IPS-15b (cell line): ENCODE data around the gene TJP1.
"Not testable (repeated sequence)": the region's sequence is repeated elsewhere in the genome, so short reads cannot be mapped to it uniquely, and the experiment has no call there.

Source experiments
- H3K27me3 ChIP-seq: one replicate; pipeline ENCODE4 v1.6.1; 2013; ENCODE audit warnings: low read length; ENCODE audit not compliant: control insufficient read depth, insufficient read depth
- H3K36me3 ChIP-seq: one replicate; pipeline ENCODE4 v1.6.1; 2013; ENCODE audit warnings: low read length; ENCODE audit not compliant: control insufficient read depth, insufficient read depth
- H3K4me1 ChIP-seq: one replicate; pipeline ENCODE4 v1.6.1; 2013; ENCODE audit warnings: mild to moderate bottlenecking, low read length; ENCODE audit not compliant: control insufficient read depth, insufficient read depth
- H3K4me3 ChIP-seq: one replicate; pipeline ENCODE4 v1.5.1; 2013; ENCODE audit warnings: low read depth, low read length
- H3K9ac ChIP-seq: one replicate; pipeline ENCODE4 v1.6.1; 2013; ENCODE audit warnings: low read depth, mild to moderate bottlenecking, low read length
- H3K9me3 ChIP-seq: one replicate; pipeline ENCODE4 v1.6.1; 2013; ENCODE audit warnings: mild to moderate bottlenecking, low read length; ENCODE audit not compliant: control insufficient read depth, insufficient read depth

TJP1 gene

GRCh38 chr15:29788433-29789034 lies 33.7 kb downstream of the TJP1 start:
- Histone ChIP-seq H3K27me3 (no peaks in the 10 kb centered on the region), H3K4me3 (no peak overlapping the region), H3K4me1 (no peaks in the 10 kb centered on the region)

GRCh38 chr15:29787767-29788166 lies 34.5 kb downstream of the TJP1 start:
- Histone ChIP-seq H3K4me3 (no peak overlapping the region), H3K9me3 (no peaks in the 10 kb centered on the region), H3K27me3 (no peaks in the 10 kb centered on the region), H3K4me1 (no peaks in the 10 kb centered on the region), H3K9ac (no peak overlapping the region), H3K36me3 (no peaks in the 10 kb centered on the region)

More at GRCh38 chr15:29788433-29789034, 33.7 kb downstream of the TJP1 start:
- Histone ChIP-seq H3K9me3 (no peaks in the 10 kb centered on the region), H3K36me3 (no peaks in the 10 kb centered on the region), H3K9ac (no peak overlapping the region)

DNA sequence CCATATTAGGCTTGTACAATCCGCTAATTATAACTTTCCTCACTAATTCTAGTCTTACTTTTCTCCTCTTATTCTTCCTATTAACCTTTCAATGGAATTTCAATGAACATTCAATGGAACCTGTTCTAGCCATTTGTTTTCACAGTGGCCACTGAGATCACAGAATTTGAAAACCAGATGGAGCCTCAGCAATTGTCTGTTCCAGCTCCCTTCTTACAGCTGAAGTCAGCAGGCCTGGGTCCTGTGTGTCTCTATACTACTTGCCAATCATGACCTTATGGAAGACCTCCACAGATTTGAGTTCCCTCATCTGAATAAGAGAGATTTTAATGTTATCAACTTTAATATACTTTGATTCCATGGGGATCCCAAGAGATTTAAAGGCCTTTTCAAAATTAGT lies 36.6 kb downstream of the TJP1 start:
- H3K9me3 ChIP-seq = no peaks in the 10 kb centered on the region
- H3K4me1 ChIP-seq = no peaks in the 10 kb centered on the region
- no peaks in the 10 kb centered on the region for H3K36me3 ChIP-seq
- H3K4me3 ChIP-seq = no peak overlapping the region
- no peaks in the 10 kb centered on the region for H3K27me3 ChIP-seq
- H3K9ac ChIP-seq = no peak overlapping the region

DNA sequence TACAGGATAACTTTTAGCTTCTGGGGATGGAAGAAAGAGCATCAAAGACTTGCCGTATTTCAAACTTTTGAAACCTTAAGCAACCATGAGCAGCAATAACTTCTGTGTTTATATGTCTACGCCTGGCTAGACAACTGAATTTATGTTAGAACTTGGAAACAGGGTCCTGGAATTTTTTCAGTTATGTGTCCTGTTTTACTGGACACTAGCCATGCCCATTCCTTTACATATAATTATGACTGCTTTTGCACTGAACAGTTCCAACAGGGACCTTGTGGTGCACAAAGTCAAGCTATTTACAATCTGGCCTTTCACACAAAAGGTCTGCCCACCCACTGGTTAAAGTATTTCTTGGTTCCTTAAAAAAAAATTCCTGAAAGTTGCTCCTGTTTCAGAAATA lies 37.1 kb downstream of the TJP1 start:
- Histone ChIP-seq H3K27me3 (no peaks in the 10 kb centered on the region), H3K9ac (no peak overlapping the region), H3K36me3 (no peaks in the 10 kb centered on the region), H3K4me1 (no peaks in the 10 kb centered on the region), H3K4me3 (no peak overlapping the region), H3K9me3 (no peaks in the 10 kb centered on the region)

DNA sequence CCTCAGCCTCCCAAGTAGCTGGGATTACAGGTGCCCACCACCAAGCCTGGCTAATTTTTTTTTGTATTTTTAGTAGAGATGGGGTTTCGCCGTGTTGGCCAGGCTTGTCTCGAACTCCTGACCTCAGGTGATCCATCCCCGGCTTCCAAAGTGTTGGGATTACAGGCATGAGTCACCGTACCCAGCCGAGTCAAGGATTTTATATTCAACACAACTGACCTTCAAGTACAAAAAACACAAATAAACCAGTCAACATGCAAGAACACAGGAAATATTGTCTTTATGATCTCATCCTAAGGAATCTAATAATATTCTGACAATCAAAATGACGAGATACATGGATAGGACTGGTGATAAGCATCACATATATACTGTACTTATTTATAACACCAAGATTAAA lies 37.9 kb downstream of the TJP1 start:
- no peaks in the 10 kb centered on the region for H3K9me3 ChIP-seq
- H3K27me3 ChIP-seq = no peaks in the 10 kb centered on the region
- H3K4me3 ChIP-seq = no peak overlapping the region
- H3K36me3 ChIP-seq = no peaks in the 10 kb centered on the region
- H3K4me1 ChIP-seq = no peaks in the 10 kb centered on the region
- no peak overlapping the region for H3K9ac ChIP-seq

DNA sequence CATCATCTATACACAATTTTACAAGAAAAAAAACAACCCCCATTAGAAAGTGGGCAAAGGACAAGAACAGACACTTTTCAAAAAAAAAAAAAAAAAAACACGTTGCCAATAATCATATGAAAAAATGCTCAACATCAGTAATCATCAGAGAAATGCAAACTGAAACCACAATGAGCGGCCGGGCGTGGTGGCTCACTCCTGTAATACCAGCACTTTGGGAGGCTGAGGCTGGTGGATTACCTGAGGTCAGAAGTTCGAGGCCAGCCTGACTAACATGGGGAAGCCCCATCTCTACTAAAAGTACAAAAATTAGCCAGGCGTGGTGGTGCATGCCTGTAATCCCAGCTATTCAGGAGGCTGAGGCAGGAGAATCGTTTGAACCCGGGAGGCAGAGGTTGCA lies 39.5 kb downstream of the TJP1 start:
- H3K9me3 ChIP-seq, H3K9ac ChIP-seq, H3K36me3 ChIP-seq, H3K4me3 ChIP-seq, H3K27me3 ChIP-seq: not testable (repeated sequence)
- H3K4me1 ChIP-seq = peaks cover 15% of the 10 kb centered on the region

GRCh38 chr15:29778382-29778781 lies 43.9 kb downstream of the TJP1 start:
- no peaks in the 10 kb centered on the region for H3K27me3 ChIP-seq
- H3K9me3 ChIP-seq = no peaks in the 10 kb centered on the region
- no peaks in the 10 kb centered on the region for H3K36me3 ChIP-seq
- H3K4me1 ChIP-seq = peaks cover 26% of the 10 kb centered on the region
- no peak overlapping the region for H3K4me3 ChIP-seq
- no peak overlapping the region for H3K9ac ChIP-seq

DNA sequence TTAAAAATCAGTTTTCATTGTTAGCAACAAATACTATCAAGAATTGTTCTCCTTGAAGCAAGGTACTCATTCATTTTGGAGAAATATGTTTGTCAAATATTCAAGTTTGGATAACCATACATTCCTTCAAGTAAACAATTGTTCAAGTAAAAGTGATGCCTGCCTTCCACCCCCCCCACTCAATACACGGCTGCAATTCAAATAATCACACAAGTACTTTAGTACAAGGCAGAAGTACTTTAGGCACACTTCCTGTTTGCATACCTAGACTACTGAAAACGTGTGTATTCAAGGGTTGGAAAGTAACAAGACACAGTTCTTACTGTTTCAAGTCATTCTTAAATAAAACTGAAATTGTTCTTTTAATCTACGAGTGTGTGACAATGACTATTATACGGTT lies 45.4 kb downstream of the TJP1 start:
- Histone ChIP-seq H3K9me3 (no peaks in the 10 kb centered on the region), H3K4me3 (no peak overlapping the region), H3K9ac (no peak overlapping the region), H3K36me3 (no peaks in the 10 kb centered on the region), H3K4me1 (peaks cover 26% of the 10 kb centered on the region), H3K27me3 (no peaks in the 10 kb centered on the region)

DNA sequence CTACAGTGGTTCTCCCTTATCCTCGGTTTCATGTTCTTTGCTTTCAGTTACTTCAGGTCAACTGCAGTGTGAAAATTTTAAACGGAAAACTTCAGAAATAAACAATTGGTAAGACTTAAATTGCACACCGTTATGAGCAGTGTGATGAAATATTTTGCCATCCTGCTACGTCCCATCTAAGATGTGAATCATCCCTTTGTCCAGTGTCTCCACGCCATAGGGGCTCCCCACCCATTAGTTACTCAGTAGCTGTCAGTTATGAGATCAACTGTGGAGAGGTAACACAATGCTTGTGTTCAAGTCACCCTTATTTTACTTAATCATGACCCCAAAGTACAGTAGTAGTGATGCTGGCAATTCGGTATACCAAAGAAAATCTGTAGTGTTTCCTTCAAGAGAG lies 47.4 kb downstream of the TJP1 start:
- H3K4me3 ChIP-seq = no peak overlapping the region
- H3K9me3 ChIP-seq = no peaks in the 10 kb centered on the region
- no peak overlapping the region for H3K9ac ChIP-seq
- H3K36me3 ChIP-seq = no peaks in the 10 kb centered on the region
- peaks cover 26% of the 10 kb centered on the region for H3K4me1 ChIP-seq
- H3K27me3 ChIP-seq = no peaks in the 10 kb centered on the region

DNA sequence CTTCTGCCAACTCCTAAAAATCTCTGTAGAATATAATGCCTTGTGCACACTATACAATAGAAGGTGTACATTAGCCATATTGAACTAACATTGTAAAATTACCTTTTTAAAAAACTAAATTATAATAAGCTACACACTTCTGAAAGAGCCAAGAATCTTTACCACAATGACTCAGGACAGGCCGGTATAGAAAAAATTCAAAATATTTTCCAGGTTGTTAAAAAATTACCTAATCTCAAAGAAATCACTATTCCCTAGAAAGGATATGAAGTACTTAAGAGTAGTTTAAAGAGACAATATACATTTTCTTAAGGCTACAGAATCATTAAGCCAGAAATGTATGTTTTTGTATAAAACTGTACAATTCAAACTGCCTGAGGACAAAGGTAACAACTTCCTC lies 48.5 kb downstream of the TJP1 start:
- H3K27me3 ChIP-seq = no peaks in the 10 kb centered on the region
- H3K4me1 ChIP-seq = peaks cover 21% of the 10 kb centered on the region
- no peaks in the 10 kb centered on the region for H3K36me3 ChIP-seq

DNA sequence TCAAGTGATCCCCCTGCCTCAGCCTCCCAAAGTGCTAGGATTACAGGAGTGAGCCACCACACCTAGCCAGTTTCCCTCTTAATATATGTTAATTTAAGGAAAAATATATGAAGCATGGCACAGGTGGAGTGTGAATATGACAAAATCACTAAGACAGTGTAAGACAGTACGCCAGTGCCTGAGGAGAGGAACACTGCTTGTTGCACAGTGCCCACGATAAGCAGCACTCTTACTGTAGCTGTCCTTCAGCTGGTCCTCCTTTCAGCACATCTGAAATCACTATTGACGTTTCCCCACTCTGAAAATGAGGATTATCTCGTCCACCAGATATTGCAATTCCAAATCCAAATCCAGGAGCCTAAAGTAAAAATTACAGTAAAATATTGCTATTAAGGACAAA lies 49.3 kb downstream of the TJP1 start:
- Histone ChIP-seq H3K27me3 (no peaks in the 10 kb centered on the region), H3K36me3 (no peaks in the 10 kb centered on the region), H3K9ac (no peak overlapping the region), H3K9me3 (no peaks in the 10 kb centered on the region), H3K4me3 (no peak overlapping the region), H3K4me1 (peaks cover 13% of the 10 kb centered on the region)

More for the DNA sequence above, 48.5 kb downstream of the TJP1 start:
- Histone ChIP-seq H3K9me3 (no peaks in the 10 kb centered on the region), H3K9ac (no peak overlapping the region), H3K4me3 (no peak overlapping the region)

DNA sequence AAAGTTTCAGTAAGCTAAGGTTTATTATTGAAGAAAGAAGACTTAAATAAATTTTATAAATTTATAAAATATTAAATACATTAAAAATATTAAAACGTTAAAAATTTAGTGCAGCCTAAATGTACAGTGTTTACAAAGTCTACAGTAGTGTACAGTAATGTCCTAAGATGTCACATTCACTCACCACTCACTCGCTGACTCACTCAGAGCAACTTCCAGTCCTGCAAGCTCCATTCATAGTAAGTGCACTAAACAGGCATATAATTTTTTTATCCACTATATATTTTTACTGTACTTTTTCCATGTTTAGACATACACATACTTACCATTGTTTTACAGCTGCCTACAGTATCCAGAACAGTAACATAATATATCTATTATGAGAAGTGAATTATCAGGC lies 51.5 kb downstream of the TJP1 start:
- no peak overlapping the region for H3K4me3 ChIP-seq

More for the DNA sequence above, 51.5 kb downstream of the TJP1 start:
- H3K9ac ChIP-seq = no peak overlapping the region
- no peaks in the 10 kb centered on the region for H3K9me3 ChIP-seq
- H3K4me1 ChIP-seq = no peaks in the 10 kb centered on the region
- no peaks in the 10 kb centered on the region for H3K36me3 ChIP-seq
- no peaks in the 10 kb centered on the region for H3K27me3 ChIP-seq
